Panc1 (cell line): ENCODE measurements around the gene BCAS3. TPM values are rescaled to one million over a fixed set of nuclear protein-coding genes. Genes with fewer than 3 reads are reported as not detected.

Source experiments
- ATAC-seq: fragments of 200-7000 bp; cut with Tn5 transposase; 2 replicates; pipeline ENCODE4 v1.9.1; 2020; ENCODE audit warnings: mild to moderate bottlenecking, moderate library complexity
- BruUV-seq: library from RNA; stranded (reverse); fragments of 400-500 nt; replicated peaks from 2 replicates; lab custom pipeline; 2021; lab: Mats Ljungman, UMichigan
- CTCF ChIA-PET: fragments of 300-600 bp; sonication (Branson Sonifier 250); formaldehyde crosslinking; loops from one replicate; lab custom pipeline; 2022; ENCODE audit warnings: antibody characterized with exemption; lab: Charles Lee
- POLR2A ChIA-PET: fragments of 300-600 bp; sonication (Branson Sonifier 250); formaldehyde crosslinking; loops from one replicate; lab custom pipeline; 2022; ENCODE audit warnings: antibody characterized with exemption; lab: Charles Lee
- DNase-seq: peaks from one replicate; pipeline ENCODE4 v3.0.0-alpha.2; 2010; ENCODE audit warnings: low read depth, low spot score
- H3K27ac ChIP-seq: 2 replicates; pipeline ENCODE4 v1.5.1; 2011; ENCODE audit warnings: mild to moderate bottlenecking, low read length, inconsistent platforms
- H3K27me3 ChIP-seq: fragments of 200-500 bp; sonication (Bioruptor generic); 2 replicates; pipeline ENCODE4 v1.6.0; 2014; ENCODE audit warnings: low read length, inconsistent platforms; ENCODE audit not compliant: control insufficient read depth, insufficient read depth
- H3K36me3 ChIP-seq: fragments of 200-500 bp; sonication (Bioruptor generic); 2 replicates; pipeline ENCODE4 v1.5.1; 2014; ENCODE audit warnings: inconsistent platforms, mild to moderate bottlenecking, low read length, moderate library complexity; ENCODE audit not compliant: control insufficient read depth, insufficient read depth
- H3K4me1 ChIP-seq: 2 replicates; pipeline ENCODE4 v1.5.1; 2011; ENCODE audit warnings: inconsistent platforms, mild to moderate bottlenecking, low read length, moderate library complexity; ENCODE audit not compliant: control insufficient read depth, insufficient read depth
- H3K4me3 ChIP-seq, 2 experiments: 2 replicates each; pipeline ENCODE4 v1.5.1; 2011 to 2012; ENCODE audit warnings: low read depth in 2 of 2, low read length in 2 of 2, mild to moderate bottlenecking in 2 of 2, inconsistent platforms in 1 of 2, moderate library complexity in 1 of 2
- H3K9me3 ChIP-seq: fragments of 200-500 bp; sonication (Bioruptor generic); 2 replicates; pipeline ENCODE4 v1.5.1; 2014; ENCODE audit warnings: low read depth, mild to moderate bottlenecking, inconsistent platforms, low read length, moderate library complexity; ENCODE audit not compliant: control insufficient read depth, insufficient read depth
- CTCF ChIP-seq: fragments of 450-650 bp; IDR thresholded peaks from 2 replicates; pipeline ENCODE4 v1.5.1; 2017; ENCODE audit warnings: mild to moderate bottlenecking
- POLR2AphosphoS5 ChIP-seq: IDR thresholded peaks from 2 replicates; pipeline ENCODE4 v1.6.1; 2012; ENCODE audit warnings: mild to moderate bottlenecking, low read depth, low read length, moderate library complexity
- SIN3A ChIP-seq: IDR thresholded peaks from 2 replicates; pipeline ENCODE4 v1.6.1; 2012; ENCODE audit warnings: low read depth, mild to moderate bottlenecking, low read length, moderate library complexity, borderline replicate concordance; ENCODE audit not compliant: insufficient read depth
- TCF7L2 ChIP-seq: IDR thresholded peaks from 2 replicates; pipeline ENCODE4 v1.6.1; 2011; ENCODE audit warnings: mild to moderate bottlenecking, low read depth, low read length, inconsistent platforms
- in situ Hi-C: cut with HindIII; loops from 2 replicates; pipeline ENCODE4 v1.10.0; 2016; ENCODE audit warnings: low sequenced_read_pairs, low pct_unique_long_range_greater_than_20kb
- intact Hi-C: fragments of 100-400 bp; cut with micrococcal nuclease; formaldehyde crosslinking; loops from one replicate; pipeline ENCODE4 v1.10.0; 2022; ENCODE audit not compliant: unreplicated experiment
- total RNA-seq: library from RNA; stranded (reverse); gene quantifications from one replicate; pipeline ENCODE4 v1.2.1, GENCODE V29; 2021; ENCODE audit not compliant: unreplicated experiment
- TF ChIP-seq, protein P1 (sequence below), 2 experiments: IDR thresholded peaks; 2 replicates each; pipeline ENCODE4 v1.6.1; 2011 to 2012; ENCODE audit warnings: low read depth in 2 of 2, control low read depth in 1 of 2, low read length in 1 of 2, mild to moderate bottlenecking in 1 of 2, moderate library complexity in 1 of 2; ENCODE audit not compliant: insufficient read depth in 1 of 2

The BCAS3 gene
- total RNA-seq, 1 experiment from 2014 or later = 9.3 TPM

GRCh38 chr17:60887614-60888028, 210.0 kb downstream of the BCAS3 start:
- Histone ChIP-seq H3K36me3 (no peaks in the 10 kb centered on the region), H3K9me3 (no peaks in the 10 kb centered on the region), H3K27ac (no peak overlapping the region), H3K4me3 (no peak overlapping the region), H3K4me1 (no peaks in the 10 kb centered on the region), H3K27me3 (no peaks in the 10 kb centered on the region)
- no peak for TF ChIP-seq POLR2AphosphoS5
- no peak for TF ChIP-seq CTCF
- TF ChIP-seq, protein P1, sequence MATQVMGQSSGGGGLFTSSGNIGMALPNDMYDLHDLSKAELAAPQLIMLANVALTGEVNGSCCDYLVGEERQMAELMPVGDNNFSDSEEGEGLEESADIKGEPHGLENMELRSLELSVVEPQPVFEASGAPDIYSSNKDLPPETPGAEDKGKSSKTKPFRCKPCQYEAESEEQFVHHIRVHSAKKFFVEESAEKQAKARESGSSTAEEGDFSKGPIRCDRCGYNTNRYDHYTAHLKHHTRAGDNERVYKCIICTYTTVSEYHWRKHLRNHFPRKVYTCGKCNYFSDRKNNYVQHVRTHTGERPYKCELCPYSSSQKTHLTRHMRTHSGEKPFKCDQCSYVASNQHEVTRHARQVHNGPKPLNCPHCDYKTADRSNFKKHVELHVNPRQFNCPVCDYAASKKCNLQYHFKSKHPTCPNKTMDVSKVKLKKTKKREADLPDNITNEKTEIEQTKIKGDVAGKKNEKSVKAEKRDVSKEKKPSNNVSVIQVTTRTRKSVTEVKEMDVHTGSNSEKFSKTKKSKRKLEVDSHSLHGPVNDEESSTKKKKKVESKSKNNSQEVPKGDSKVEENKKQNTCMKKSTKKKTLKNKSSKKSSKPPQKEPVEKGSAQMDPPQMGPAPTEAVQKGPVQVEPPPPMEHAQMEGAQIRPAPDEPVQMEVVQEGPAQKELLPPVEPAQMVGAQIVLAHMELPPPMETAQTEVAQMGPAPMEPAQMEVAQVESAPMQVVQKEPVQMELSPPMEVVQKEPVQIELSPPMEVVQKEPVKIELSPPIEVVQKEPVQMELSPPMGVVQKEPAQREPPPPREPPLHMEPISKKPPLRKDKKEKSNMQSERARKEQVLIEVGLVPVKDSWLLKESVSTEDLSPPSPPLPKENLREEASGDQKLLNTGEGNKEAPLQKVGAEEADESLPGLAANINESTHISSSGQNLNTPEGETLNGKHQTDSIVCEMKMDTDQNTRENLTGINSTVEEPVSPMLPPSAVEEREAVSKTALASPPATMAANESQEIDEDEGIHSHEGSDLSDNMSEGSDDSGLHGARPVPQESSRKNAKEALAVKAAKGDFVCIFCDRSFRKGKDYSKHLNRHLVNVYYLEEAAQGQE (IDR thresholded peaks at IDR 0.05; ENCODE audit: insufficient read depth in 1 of 2, low read depth in 2 of 2, low read length in 1 of 2) = no peak
- no peak for TF ChIP-seq TCF7L2
- no peak for TF ChIP-seq SIN3A
- DNase-seq (no peak), ATAC-seq (no peak)
- POLR2A ChIA-PET = no interaction called here
- in situ Hi-C loops = no loop called here
- intact Hi-C loops = no loop called here
- no TSS peak for BruUV-seq
- CTCF ChIA-PET = no interaction called here

GRCh38 chr17:60888812-60889709, 211.4 kb downstream of the BCAS3 start:
- ATAC-seq (no peak), DNase-seq (no peak)
- Histone ChIP-seq H3K27ac (no peak overlapping the region), H3K9me3 (no peaks in the 10 kb centered on the region), H3K4me1 (no peaks in the 10 kb centered on the region), H3K4me3 (no peak overlapping the region), H3K27me3 (no peaks in the 10 kb centered on the region), H3K36me3 (no peaks in the 10 kb centered on the region)
- in situ Hi-C loops (no loop called here), intact Hi-C loops (no loop called here)
- ChIA-PET POLR2A (no interaction called here), CTCF (no interaction called here)
- BruUV-seq = no TSS peak
- TF ChIP-seq POLR2AphosphoS5 (no peak), SIN3A (no peak), TCF7L2 (no peak), CTCF (no peak)
- TF ChIP-seq, protein P1 (IDR thresholded peaks at IDR 0.05; ENCODE audit: insufficient read depth in 1 of 2, low read depth in 2 of 2, low read length in 1 of 2) = no peak
